Stimulated activated CD8-positive, alpha-beta memory T cell treated with anti-CD3 and anti-CD28 coated beads, Interleukin-7, amount 100 ng/mL, for 48 hours (primary cell): ENCODE results near the gene CCDC90B.
A peak's percentile ranks its signal among the peaks of the same experiment; 100 is the strongest.
"Not testable (repeated sequence)": the region's sequence is repeated elsewhere in the genome, so short reads cannot be mapped to it uniquely, and the experiment has no call there.

Source experiments
- DNase-seq, 2 donors: peaks; one replicate each; pipeline ENCODE4 v3.0.0-alpha.2; 2020; ENCODE audit warnings: low read depth in 1 of 2; ENCODE audit errors: extremely low read depth in 1 of 2

The CCDC90B gene

GRCh38 chr11:83292709-83293456 is 6.7 kb upstream of the CCDC90B start:
- peak in 1 of 2 donors; percentile 5 for DNase-seq

GRCh38 chr11:83287631-83288030 is 1.5 kb upstream of the CCDC90B start:
- DNase-seq, result no peak

- DNase-seq, result no peak
These were observed 906 bp downstream of the CCDC90B start for GRCh38 chr11:83285151-83285770.

GRCh38 chr11:83284501-83285150 is 1.5 kb downstream of the CCDC90B start:
- no peak for DNase-seq

- no peak for DNase-seq
These were observed 4.0 kb downstream of the CCDC90B start for GRCh38 chr11:83282084-83282716.

- no peak for DNase-seq
These were observed 5.9 kb downstream of the CCDC90B start for GRCh38 chr11:83280256-83280655.

- no peak for DNase-seq
These were observed 7.8 kb downstream of the CCDC90B start for GRCh38 chr11:83278351-83278750.

- DNase-seq, result no peak
These were observed 10.1 kb downstream of the CCDC90B start for GRCh38 chr11:83275888-83276641.

GRCh38 chr11:83272627-83273026 is 13.5 kb downstream of the CCDC90B start:
- no peak for DNase-seq

GRCh38 chr11:83271734-83272133 is 14.4 kb downstream of the CCDC90B start:
- DNase-seq, result not testable (repeated sequence)

GRCh38 chr11:83269080-83269479 is 17.1 kb downstream of the CCDC90B start:
- DNase-seq, result not testable (repeated sequence)

GRCh38 chr11:83265331-83265730 is 20.8 kb downstream of the CCDC90B start:
- no peak for DNase-seq

GRCh38 chr11:83259559-83259958 is 26.6 kb downstream of the CCDC90B start:
- DNase-seq, result no peak

GRCh38 chr11:83257761-83258168 is 28.4 kb downstream of the CCDC90B start:
- no peak for DNase-seq

GRCh38 chr11:83256602-83257340 is 29.4 kb downstream of the CCDC90B start:
- no peak for DNase-seq

- no peak for DNase-seq
These were observed 30.8 kb downstream of the CCDC90B start for GRCh38 chr11:83255366-83255765.

- no peak for DNase-seq
These were observed 33.2 kb downstream of the CCDC90B start for GRCh38 chr11:83252941-83253340.

GRCh38 chr11:83252266-83252665 is 33.9 kb downstream of the CCDC90B start:
- DNase-seq, result no peak

- DNase-seq, result no peak
These were observed 36.1 kb downstream of the CCDC90B start for GRCh38 chr11:83249972-83250593.

GRCh38 chr11:83249445-83249844 is 36.7 kb downstream of the CCDC90B start:
- DNase-seq, result no peak
